Measurements from ENCODE around the gene FSIP1.

GRCh38 chr15:39814489-39814888 is 31.8 kb upstream of the FSIP1 start:
- TF ChIP-seq CTCF (IDR thresholded peaks at IDR 0.05) (no peak), POLR2AphosphoS5 (IDR thresholded peaks at IDR 0.05) (no peak), POLR2A (IDR thresholded peaks at IDR 0.05) (no peak), EP300 (IDR thresholded peaks at IDR 0.05) (no peak)

Data from sigmoid colon (tissue), 4 donors.